Left ventricle myocardium superior (tissue), 1 donor: ENCODE data around the gene CTIF. TPM values are rescaled to one million over a fixed set of nuclear protein-coding genes. Genes with fewer than 3 reads are reported as not detected.

Experiments
- ATAC-seq: fragments of 200-7000 bp; cut with Tn5 transposase; one replicate; pipeline ENCODE4 v1.9.1; 2020; ENCODE audit warnings: mild to moderate bottlenecking, moderate library complexity
- DNase-seq: peaks from one replicate; pipeline ENCODE4 v3.0.0-alpha.2; 2020
- intact Hi-C: fragments of 100-400 bp; cut with micrococcal nuclease; formaldehyde crosslinking; loops from one replicate; pipeline ENCODE4 v1.11.0; 2022
- total RNA-seq: library from RNA; stranded (reverse); fragmentation: NEBNext Ultra II Directional; extraction: Animal tissue kit (Norgen Biotek cat#: 25700); gene quantifications from one replicate; pipeline ENCODE4 v1.2.1, GENCODE V29; 2021
- donor health status: DM: no; HTN: yes; CAD: no; lungs with severe emphysema.

The CTIF gene
- total RNA-seq, 1 donor from 2014 or later: 59.9 TPM

- ATAC-seq: no peak
- intact Hi-C loops: no loop called here
- DNase-seq: no peak
These were observed 182.5 kb downstream of the CTIF start for GRCh38 chr18:48721312-48721711.

- intact Hi-C loops: no loop called here
- no peak for DNase-seq
- ATAC-seq: no peak
These were observed 184.2 kb downstream of the CTIF start for GRCh38 chr18:48723016-48723415.

- intact Hi-C loops: no loop called here
- DNase-seq (no peak), ATAC-seq (no peak)
These were observed 185.0 kb downstream of the CTIF start for GRCh38 chr18:48723837-48724236.

GRCh38 chr18:48724442-48724841, 185.6 kb downstream of the CTIF start:
- intact Hi-C loops: no loop called here
- no peak for ATAC-seq

GRCh38 chr18:48724939-48725338, 186.1 kb downstream of the CTIF start:
- ATAC-seq (no peak), DNase-seq (no peak)
- intact Hi-C loops: no loop called here

More at GRCh38 chr18:48724442-48724841, 185.6 kb downstream of the CTIF start:
- no peak for DNase-seq

- ATAC-seq: no peak
- DNase-seq: no peak
- intact Hi-C loops: no loop called here
These were observed 186.7 kb downstream of the CTIF start for GRCh38 chr18:48725562-48725961.

- no peak for DNase-seq
- peak; percentile 66 for ATAC-seq
These were observed 188.8 kb downstream of the CTIF start for GRCh38 chr18:48727681-48728080.

GRCh38 chr18:48728204-48728833, 189.5 kb downstream of the CTIF start:
- ATAC-seq (peak; percentile 58), DNase-seq (no peak)
- intact Hi-C loops: no loop called here

More at GRCh38 chr18:48727681-48728080, 188.8 kb downstream of the CTIF start:
- intact Hi-C loops: no loop called here

- DNase-seq (no peak), ATAC-seq (no peak)
- intact Hi-C loops: no loop called here
These were observed 190.6 kb downstream of the CTIF start for GRCh38 chr18:48729404-48729803.

- no peak for ATAC-seq
- no peak for DNase-seq
- intact Hi-C loops: no loop called here
These were observed 191.2 kb downstream of the CTIF start for GRCh38 chr18:48730010-48730409.

GRCh38 chr18:48732767-48733424, 194.1 kb downstream of the CTIF start:
- ATAC-seq: no peak
- intact Hi-C loops: no loop called here
- no peak for DNase-seq

GRCh38 chr18:48733643-48734253, 194.9 kb downstream of the CTIF start:
- ATAC-seq (peak; percentile 83), DNase-seq (peak; percentile 68)
- intact Hi-C loops: no loop called here

- intact Hi-C loops: no loop called here
- DNase-seq (no peak), ATAC-seq (no peak)
These were observed 195.6 kb downstream of the CTIF start for GRCh38 chr18:48734460-48734859.

GRCh38 chr18:48735080-48735676, 196.3 kb downstream of the CTIF start:
- peak; percentile 27 for ATAC-seq
- intact Hi-C loops: no loop called here
- no peak for DNase-seq

- DNase-seq: no peak
- intact Hi-C loops: no loop called here
- ATAC-seq: no peak
These were observed 196.9 kb downstream of the CTIF start for GRCh38 chr18:48735681-48736255.

GRCh38 chr18:48736321-48737260, 197.8 kb downstream of the CTIF start:
- intact Hi-C loops: no loop called here
- ATAC-seq (no peak), DNase-seq (no peak)

- no peak for DNase-seq
- intact Hi-C loops: no loop called here
- ATAC-seq: no peak
These were observed 200.6 kb downstream of the CTIF start for GRCh38 chr18:48739266-48740067.

- intact Hi-C loops: no loop called here
- ATAC-seq (peak; percentile 23), DNase-seq (peak; percentile 61)
These were observed 201.2 kb downstream of the CTIF start for GRCh38 chr18:48740068-48740440.
